Astrocyte (in vitro differentiated cells and primary cell): ENCODE results near the gene AP1B1.

Experiments used
- EZH2 ChIP-seq: IDR thresholded peaks from 2 replicates; pipeline ENCODE4 v1.6.1; 2012; ENCODE audit warnings: mild to moderate bottlenecking, low read length, inconsistent platforms; ENCODE audit not compliant: insufficient read depth
- TF ChIP-seq, protein P1 (sequence below): IDR thresholded peaks from 2 replicates; pipeline ENCODE4 v1.5.1; 2011; ENCODE audit warnings: low read depth, mild to moderate bottlenecking, inconsistent platforms, low read length, moderate library complexity; ENCODE audit not compliant: insufficient read depth

DNA sequence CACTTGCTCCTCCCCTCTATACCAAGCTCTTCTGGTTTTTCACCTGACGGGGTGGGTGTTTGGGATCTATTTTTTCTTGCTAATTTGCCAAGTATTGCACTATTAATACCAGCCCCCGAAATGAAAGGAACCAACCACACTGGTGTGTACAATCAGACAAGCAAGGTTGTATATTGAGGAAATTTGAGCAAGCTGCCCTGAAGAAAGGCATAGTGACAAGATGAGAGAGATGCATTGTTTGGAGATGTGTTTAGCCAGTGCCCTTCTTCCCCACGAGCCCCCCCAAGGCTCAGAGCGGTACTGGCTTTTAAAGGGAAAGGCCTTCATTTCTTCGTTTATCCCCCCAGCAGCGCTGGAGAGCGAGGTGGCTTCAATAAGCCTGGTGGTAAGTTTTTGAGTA lies 97.2 kb downstream of the AP1B1 start:
- TF ChIP-seq, protein P1, sequence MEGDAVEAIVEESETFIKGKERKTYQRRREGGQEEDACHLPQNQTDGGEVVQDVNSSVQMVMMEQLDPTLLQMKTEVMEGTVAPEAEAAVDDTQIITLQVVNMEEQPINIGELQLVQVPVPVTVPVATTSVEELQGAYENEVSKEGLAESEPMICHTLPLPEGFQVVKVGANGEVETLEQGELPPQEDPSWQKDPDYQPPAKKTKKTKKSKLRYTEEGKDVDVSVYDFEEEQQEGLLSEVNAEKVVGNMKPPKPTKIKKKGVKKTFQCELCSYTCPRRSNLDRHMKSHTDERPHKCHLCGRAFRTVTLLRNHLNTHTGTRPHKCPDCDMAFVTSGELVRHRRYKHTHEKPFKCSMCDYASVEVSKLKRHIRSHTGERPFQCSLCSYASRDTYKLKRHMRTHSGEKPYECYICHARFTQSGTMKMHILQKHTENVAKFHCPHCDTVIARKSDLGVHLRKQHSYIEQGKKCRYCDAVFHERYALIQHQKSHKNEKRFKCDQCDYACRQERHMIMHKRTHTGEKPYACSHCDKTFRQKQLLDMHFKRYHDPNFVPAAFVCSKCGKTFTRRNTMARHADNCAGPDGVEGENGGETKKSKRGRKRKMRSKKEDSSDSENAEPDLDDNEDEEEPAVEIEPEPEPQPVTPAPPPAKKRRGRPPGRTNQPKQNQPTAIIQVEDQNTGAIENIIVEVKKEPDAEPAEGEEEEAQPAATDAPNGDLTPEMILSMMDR: no peak
- no peak for TF ChIP-seq EZH2
